ENCODE measurements around the gene RIPPLY1.

RIPPLY1 gene

GRCh38 chrX:106946464-106946863 is 43.3 kb upstream of the RIPPLY1 start:
- H3K4me3 ChIP-seq (ENCODE audit: low read length), result no peak overlapping the region
- TF ChIP-seq CTCF (conservative IDR thresholded peaks at IDR 0.05; ENCODE audit: low read depth, low read length), result no peak
- DNase-seq (ENCODE audit: low read depth), result no peak

- no peak for DNase-seq (ENCODE audit: low read depth)
- no peak for TF ChIP-seq CTCF (conservative IDR thresholded peaks at IDR 0.05; ENCODE audit: low read depth, low read length)
- no peak overlapping the region for H3K4me3 ChIP-seq (ENCODE audit: low read length)
These were observed 36.9 kb upstream of the RIPPLY1 start for GRCh38 chrX:106940068-106940467.

GRCh38 chrX:106939566-106939965 is 36.4 kb upstream of the RIPPLY1 start:
- TF ChIP-seq CTCF (conservative IDR thresholded peaks at IDR 0.05; ENCODE audit: low read depth, low read length), result no peak
- H3K4me3 ChIP-seq (ENCODE audit: low read length), result no peak overlapping the region
- DNase-seq (ENCODE audit: low read depth), result no peak

- DNase-seq (ENCODE audit: low read depth), result no peak
- H3K4me3 ChIP-seq (ENCODE audit: low read length), result no peak overlapping the region
- TF ChIP-seq CTCF (conservative IDR thresholded peaks at IDR 0.05; ENCODE audit: low read depth, low read length), result no peak
These were observed 33.1 kb upstream of the RIPPLY1 start for GRCh38 chrX:106936246-106936645.

GRCh38 chrX:106935175-106935574 is 32.0 kb upstream of the RIPPLY1 start:
- DNase-seq (ENCODE audit: low read depth), result no peak
- no peak for TF ChIP-seq CTCF (conservative IDR thresholded peaks at IDR 0.05; ENCODE audit: low read depth, low read length)
- H3K4me3 ChIP-seq (ENCODE audit: low read length), result no peak overlapping the region

GRCh38 chrX:106933538-106933961 is 30.4 kb upstream of the RIPPLY1 start:
- no peak for DNase-seq (ENCODE audit: low read depth)
- no peak overlapping the region for H3K4me3 ChIP-seq (ENCODE audit: low read length)

More at GRCh38 chrX:106933538-106933961, 30.4 kb upstream of the RIPPLY1 start:
- TF ChIP-seq CTCF (conservative IDR thresholded peaks at IDR 0.05; ENCODE audit: low read depth, low read length), result no peak

Measured in retinal pigment epithelial cell (primary cell).